H1 (cell line): ENCODE measurements around the gene LRP8. TPM values are rescaled to one million over a fixed set of nuclear protein-coding genes. Genes with fewer than 3 reads are reported as not detected.

Experiments used
- CTCF ChIA-PET: fragments of 300-600 bp; sonication (Branson Sonifier 250); formaldehyde crosslinking; loops from one replicate; lab custom pipeline; 2021; ENCODE audit not compliant: partially characterized antibody; lab: Charles Lee
- POLR2A ChIA-PET: fragments of 300-600 bp; sonication (Branson Sonifier 250); formaldehyde crosslinking; loops from one replicate; lab custom pipeline; 2021; ENCODE audit warnings: inconsistent platforms; ENCODE audit not compliant: partially characterized antibody; lab: Charles Lee
- DNase-seq, 2 experiments: peaks; one replicate each; pipeline versions ENCODE4 v3.0.0 to v3.0.0-alpha.2; 2010 to 2022; ENCODE audit warnings: low spot score in 2 of 2, low read depth in 1 of 2, mixed read lengths in 1 of 2
- FAIRE-seq: peaks from 2 replicates; lab custom pipeline; 2011; peaks lifted over from hg19 to GRCh38; lab: Jason Lieb, UNC
- H2AFZ ChIP-seq: 2 replicates; pipeline ENCODE4 v1.8.1; 2012; ENCODE audit warnings: low read length, inconsistent platforms
- H2AK5ac ChIP-seq: 2 replicates; pipeline ENCODE4 v1.6.1; 2013; ENCODE audit warnings: low read depth, low read length
- H2BK120ac ChIP-seq: replicated peaks from 2 replicates; pipeline ENCODE3; 2013; ENCODE audit warnings: low read depth, low read length, inconsistent platforms
- H2BK12ac ChIP-seq: 2 replicates; pipeline ENCODE4 v1.6.1; 2013; ENCODE audit warnings: low read depth, low read length
- H2BK15ac ChIP-seq: 2 replicates; pipeline ENCODE4 v1.6.1; 2013; ENCODE audit warnings: low read length
- H2BK20ac ChIP-seq: 2 replicates; pipeline ENCODE4 v1.6.1; 2013; ENCODE audit warnings: low read length
- H2BK5ac ChIP-seq: 2 replicates; pipeline ENCODE4 v1.6.1; 2013; ENCODE audit warnings: low read depth, low read length
- H3K14ac ChIP-seq: 2 replicates; pipeline ENCODE4 v1.6.1; 2013; ENCODE audit warnings: inconsistent platforms; ENCODE audit not compliant: insufficient read length
- H3K18ac ChIP-seq: 2 replicates; pipeline ENCODE4 v1.6.1; 2013; ENCODE audit warnings: low read length; ENCODE audit errors: extremely low read depth
- H3K23ac ChIP-seq: 2 replicates; pipeline ENCODE4 v1.6.1; 2013; ENCODE audit warnings: inconsistent platforms; ENCODE audit not compliant: insufficient read length
- H3K23me2 ChIP-seq: 2 replicates; pipeline ENCODE4 v1.6.1; 2013; ENCODE audit warnings: low read depth, low read length
- H3K27ac ChIP-seq: 2 replicates; pipeline ENCODE4 v1.6.1; 2011; ENCODE audit warnings: low read depth, low read length, inconsistent platforms
- H3K27me3 ChIP-seq, 4 experiments: replicated peaks in 1 of 4; 1 replicate in 1 of 4; 2 replicates in 3 of 4; pipeline versions ENCODE4 v1.6.1 to v1.8.1; 2011 to 2013; ENCODE audit warnings: low read length in 3 of 4, mild to moderate bottlenecking in 3 of 4, inconsistent platforms in 2 of 4, mixed read lengths in 2 of 4, moderate library complexity in 1 of 4; ENCODE audit not compliant: control insufficient read depth in 3 of 4, insufficient read depth in 3 of 4; ENCODE audit errors: extremely low read depth in 1 of 4
- H3K36me3 ChIP-seq, 4 experiments: 2 replicates each; pipeline versions ENCODE4 v1.6.1 to v1.8.1; 2011 to 2013; ENCODE audit warnings: mild to moderate bottlenecking in 4 of 4, low read length in 3 of 4, moderate library complexity in 2 of 4, control low read depth in 1 of 4, inconsistent platforms in 1 of 4; ENCODE audit not compliant: insufficient read depth in 4 of 4, control insufficient read depth in 2 of 4
- H3K4ac ChIP-seq: replicated peaks from 2 replicates; pipeline ENCODE3; 2013; ENCODE audit warnings: low read length, low read depth, mixed read lengths, inconsistent platforms; ENCODE audit not compliant: insufficient read length
- H3K4me1 ChIP-seq, 4 experiments: replicated peaks in 1 of 4; 1 replicate in 1 of 4; 2 replicates in 3 of 4; pipeline versions ENCODE4 v1.6.1 to v1.8.1; 2011 to 2013; ENCODE audit warnings: low read length in 3 of 4, inconsistent platforms in 2 of 4, mixed read lengths in 1 of 4; ENCODE audit not compliant: insufficient read depth in 4 of 4, control insufficient read depth in 3 of 4
- H3K4me2 ChIP-seq, 2 experiments: 2 replicates each; pipeline versions ENCODE4 v1.6.1 to v1.8.1; 2011 to 2013; ENCODE audit warnings: low read depth in 2 of 2, low read length in 2 of 2, control low read depth in 1 of 2, inconsistent platforms in 1 of 2, mild to moderate bottlenecking in 1 of 2; ENCODE audit not compliant: insufficient read depth in 1 of 2
- H3K4me3 ChIP-seq, 4 experiments: fragments of 200-600, 300-600 bp in 1 of 4; sonication (generic), shearing (Covaris generic), sonication (Bioruptor Twin) in 1 of 4; 2 replicates each; pipeline versions ENCODE4 v1.5.1 to v1.8.1; 2011 to 2016; ENCODE audit warnings: low read length in 4 of 4, low read depth in 3 of 4, control low read depth in 2 of 4, inconsistent platforms in 2 of 4, mild to moderate bottlenecking in 2 of 4, mixed read lengths in 1 of 4, moderate library complexity in 1 of 4; ENCODE audit not compliant: insufficient read depth in 2 of 4; ENCODE audit errors: extremely low read depth in 1 of 4
- H3K56ac ChIP-seq: replicated peaks from 2 replicates; pipeline ENCODE3; 2013; ENCODE audit warnings: low read depth, mild to moderate bottlenecking, mixed read lengths, low read length, inconsistent platforms; ENCODE audit not compliant: insufficient read length
- H3K79me1 ChIP-seq: 2 replicates; pipeline ENCODE4 v1.6.1; 2013; ENCODE audit warnings: low read depth, low read length, control low read depth
- H3K79me2 ChIP-seq, 2 experiments: 2 replicates each; pipeline versions ENCODE4 v1.6.1 to v1.8.1; 2012 to 2013; ENCODE audit warnings: low read length in 2 of 2, mild to moderate bottlenecking in 2 of 2, inconsistent platforms in 1 of 2; ENCODE audit not compliant: insufficient read depth in 2 of 2, control insufficient read depth in 1 of 2
- H3K9ac ChIP-seq, 4 experiments: replicated peaks in 1 of 4; 1 replicate in 1 of 4; 2 replicates in 3 of 4; pipeline versions ENCODE4 v1.6.1 to v1.8.1; 2011 to 2013; ENCODE audit warnings: low read depth in 3 of 4, low read length in 3 of 4, control low read depth in 2 of 4, mild to moderate bottlenecking in 2 of 4, moderate library complexity in 2 of 4, inconsistent platforms in 1 of 4; ENCODE audit errors: extremely low read depth in 1 of 4
- H3K9me3 ChIP-seq, 2 experiments: 2 replicates each; pipeline versions ENCODE4 v1.6.1 to v1.8.1; 2012 to 2013; ENCODE audit warnings: mild to moderate bottlenecking in 2 of 2, moderate library complexity in 2 of 2, control low read depth in 1 of 2, inconsistent platforms in 1 of 2, low read depth in 1 of 2, low read length in 1 of 2, mixed read lengths in 1 of 2; ENCODE audit not compliant: insufficient read depth in 2 of 2
- H4K20me1 ChIP-seq, 2 experiments: replicated peaks in 1 of 2; 2 replicates each; pipeline versions ENCODE3 to v1.8.1; 2011 to 2013; ENCODE audit warnings: inconsistent platforms in 2 of 2, low read length in 2 of 2, mild to moderate bottlenecking in 1 of 2; ENCODE audit not compliant: insufficient read depth in 2 of 2, control insufficient read depth in 1 of 2
- H4K5ac ChIP-seq: 2 replicates; pipeline ENCODE4 v1.6.1; 2013; ENCODE audit warnings: low read length, low read depth, mixed read lengths, inconsistent platforms; ENCODE audit not compliant: insufficient read length
- H4K8ac ChIP-seq: 2 replicates; pipeline ENCODE4 v1.8.0; 2013; ENCODE audit warnings: mild to moderate bottlenecking, moderate library complexity, low read length, inconsistent platforms; ENCODE audit not compliant: insufficient read depth; ENCODE audit errors: extremely low read depth
- H4K91ac ChIP-seq: replicated peaks from 2 replicates; pipeline ENCODE3; 2013; ENCODE audit warnings: low read length, mixed read lengths, inconsistent platforms; ENCODE audit not compliant: insufficient read length
- BCL11A ChIP-seq, 2 experiments: IDR thresholded peaks; one replicate each; pipeline ENCODE4 v1.6.1; 2011; ENCODE audit warnings: low read depth in 2 of 2, low read length in 2 of 2, mild to moderate bottlenecking in 2 of 2
- JUND ChIP-seq: IDR thresholded peaks from 2 replicates; pipeline ENCODE4 v1.6.1; 2011; ENCODE audit warnings: mild to moderate bottlenecking, improper control_type of control experiment, low read length
- KDM4A ChIP-seq: IDR thresholded peaks from one replicate; pipeline ENCODE4 v1.7.1; 2012; ENCODE audit warnings: low read depth, mild to moderate bottlenecking, moderate library complexity, low read length, inconsistent platforms; ENCODE audit not compliant: severe bottlenecking
- KDM5A ChIP-seq: fragments of 200-600 bp; IDR thresholded peaks from 2 replicates; pipeline ENCODE4 v1.7.1; 2012; ENCODE audit warnings: mild to moderate bottlenecking, low read length, inconsistent platforms, mixed read lengths
- NRF1 ChIP-seq: IDR thresholded peaks from 2 replicates; pipeline ENCODE4 v1.6.1; 2011; ENCODE audit warnings: mild to moderate bottlenecking, low read depth, low read length, improper control_type of control experiment
- POU5F1 ChIP-seq: IDR thresholded peaks from 2 replicates; pipeline ENCODE4 v1.6.1; 2011; ENCODE audit warnings: low read depth, mild to moderate bottlenecking, low read length, moderate library complexity
- RAD21 ChIP-seq, 2 experiments: IDR thresholded peaks in 1 of 2; conservative IDR thresholded peaks in 1 of 2; 2 replicates each; pipeline ENCODE4 v1.6.1; 2011; ENCODE audit warnings: low read depth in 2 of 2, low read length in 2 of 2, improper control_type of control experiment in 1 of 2, inconsistent platforms in 1 of 2, mild to moderate bottlenecking in 1 of 2, moderate library complexity in 1 of 2
- RNF2 ChIP-seq: fragments of 200-900, 300-1000 bp; sonication (generic); IDR thresholded peaks from 2 replicates; pipeline ENCODE4 v1.7.1; 2016; ENCODE audit warnings: borderline replicate concordance, low read depth, mild to moderate bottlenecking, antibody characterized with exemption, low read length; ENCODE audit not compliant: poor library complexity, severe bottlenecking; ENCODE audit errors: missing control alignments
- RXRA ChIP-seq: IDR thresholded peaks from 2 replicates; pipeline ENCODE4 v1.6.1; 2011; ENCODE audit warnings: low read depth, mild to moderate bottlenecking, low read length, moderate library complexity; ENCODE audit not compliant: insufficient read depth
- SIRT6 ChIP-seq: IDR thresholded peaks from one replicate; pipeline ENCODE4 v1.7.1; 2012; ENCODE audit warnings: low read length, inconsistent platforms
- TAF1 ChIP-seq: IDR thresholded peaks from 2 replicates; pipeline ENCODE4 v1.6.1; 2011; ENCODE audit warnings: mild to moderate bottlenecking, low read depth, low read length
- TCF12 ChIP-seq: IDR thresholded peaks from 2 replicates; pipeline ENCODE4 v1.6.1; 2011; ENCODE audit warnings: low read depth, mild to moderate bottlenecking, low read length
- USF2 ChIP-seq: IDR thresholded peaks from 2 replicates; pipeline ENCODE4 v1.6.1; 2011; ENCODE audit warnings: low read length, improper control_type of control experiment
- ZNF274 ChIP-seq: IDR thresholded peaks from 2 replicates; pipeline ENCODE4 v1.7.0; 2012; ENCODE audit warnings: low read length, borderline replicate concordance; ENCODE audit errors: extremely low read depth
- WGBS, 2 experiments: shearing (Covaris generic) in 1 of 2; methylation state at CpG; one replicate each; pipeline versions ENCODE4 v1.1.6 to v1.1.7; 2013 to 2015; ENCODE audit warnings: low lambda C conversion rate in 2 of 2, mixed read lengths in 2 of 2, inconsistent platforms in 1 of 2, low coverage in 1 of 2, missing lambda C conversion rate in 1 of 2; ENCODE audit not compliant: insufficient replicate concordance in 2 of 2, insufficient coverage in 1 of 2, insufficient read length in 1 of 2; ENCODE audit errors: extremely low coverage in 1 of 2, missing lambda C conversion rate in 1 of 2; 5-methylcytosine and 5-hydroxymethylcytosine counted together
- polyA plus RNA-seq, 7 experiments: library from polyadenylated mRNA; depleted of rRNA in 3 of 7; stranded (reverse) in 5 of 7; unstranded in 2 of 7; fragments of >200 nt in 5 of 7; fragments of 200-250 nt in 2 of 7; gene quantifications; 1 replicate in 5 of 7; 2 replicates in 1 of 7; 4 replicates in 1 of 7; pipeline versions ENCODE4 v1.2.1 to v1.2.3, GENCODE V29; 2011 to 2013; ENCODE audit warnings: missing spikeins in 2 of 7, mixed read lengths in 2 of 7
- total RNA-seq: library from RNA; stranded (reverse); fragmentation: NEBNext Ultra II Directional; extraction: Animal tissue kit (Norgen Biotek cat#: 25700); gene quantifications from 2 replicates; pipeline ENCODE4 v1.2.1, GENCODE V29; 2021

The LRP8 gene
- total and polyA plus RNA-seq, 2 of the 8 experiments (the other 6 are each of a cell fraction or from before 2014, with no cell fraction given), result 63.2 to 66.4 TPM

GRCh38 chr1:53352561-53352960, 24.7 kb upstream of the LRP8 start:
- Histone ChIP-seq H4K8ac (no peak overlapping the region), H2BK12ac (no peak overlapping the region), H2BK20ac (no peak overlapping the region), H3K36me3 (no peaks in the 10 kb centered on the region), H4K5ac (no peak overlapping the region), H2BK5ac (no peak overlapping the region), H3K4me3 (no peak overlapping the region), H2BK15ac (no peak overlapping the region), H3K14ac (no peak overlapping the region), H3K27me3 (no peaks in the 10 kb centered on the region), H4K20me1 (no peaks in the 10 kb centered on the region), H3K4ac (no peak overlapping the region), H3K56ac (no peak overlapping the region), H3K18ac (no peak overlapping the region), H3K23ac (no peak overlapping the region), H3K4me2 (no peak overlapping the region), H2AFZ (no peak overlapping the region), H3K27ac (no peak overlapping the region), H3K79me1 (no peaks in the 10 kb centered on the region), H3K23me2 (no peaks in the 10 kb centered on the region; the same call in 1 of the 2 replicates), H3K4me1 (peaks cover 0 to 7% (median 1%) of the 10 kb centered on the region in 4 experiments; a peak in 1 of 7 replicates), H3K9me3 (no peaks in the 10 kb centered on the region), H4K91ac (no peak overlapping the region), H3K9ac (no peak overlapping the region), H2BK120ac (no peak overlapping the region), H3K79me2 (no peaks in the 10 kb centered on the region), H2AK5ac (no peak overlapping the region)
- DNase-seq (no peak), FAIRE-seq (no peak)
- ChIA-PET POLR2A (no interaction called here), CTCF (no interaction called here)
- 93% methylated on average over 1 of the region's 1 CpG; no CpG with 5 or more reads in 1 of the 2 experiments for WGBS, 2 experiments
- no peak for TF ChIP-seq KDM5A
- TF ChIP-seq JUND, result no peak
- no peak for TF ChIP-seq NRF1
- no peak for TF ChIP-seq KDM4A
- no peak for TF ChIP-seq ZNF274
- no peak for TF ChIP-seq SIRT6
- TF ChIP-seq TAF1, result no peak
- TF ChIP-seq USF2, result no peak
- TF ChIP-seq RNF2, result no peak
- TF ChIP-seq BCL11A (IDR thresholded peaks at IDR 0.05; ENCODE audit: low read depth in 2 of 2, low read length in 2 of 2), result no peak
- no peak for TF ChIP-seq RXRA
- TF ChIP-seq TCF12, result no peak
- TF ChIP-seq RAD21 (IDR thresholded peaks at IDR 0.05 in 1 of 2, conservative IDR thresholded peaks at IDR 0.05 in 1 of 2; ENCODE audit: low read depth in 2 of 2, low read length in 2 of 2), result no peak
- no peak for TF ChIP-seq POU5F1
